Stimulated activated CD4-positive, alpha-beta T cell treated with anti-CD3 and anti-CD28 coated beads, Interleukin-12 subunit alpha, Interleukin-12 subunit beta, amount 100 ng/mL, for 48 hours (primary cell): ENCODE measurements around the gene EMSY.
"Not testable (repeated sequence)": the region's sequence is repeated elsewhere in the genome, so short reads cannot be mapped to it uniquely, and the experiment has no call there.

Source experiments
- DNase-seq, 3 donors: peaks; one replicate each; pipeline ENCODE4 v3.0.0-alpha.2; 2020; ENCODE audit warnings: low read depth in 2 of 3, low spot score in 1 of 3

Gene EMSY

DNA sequence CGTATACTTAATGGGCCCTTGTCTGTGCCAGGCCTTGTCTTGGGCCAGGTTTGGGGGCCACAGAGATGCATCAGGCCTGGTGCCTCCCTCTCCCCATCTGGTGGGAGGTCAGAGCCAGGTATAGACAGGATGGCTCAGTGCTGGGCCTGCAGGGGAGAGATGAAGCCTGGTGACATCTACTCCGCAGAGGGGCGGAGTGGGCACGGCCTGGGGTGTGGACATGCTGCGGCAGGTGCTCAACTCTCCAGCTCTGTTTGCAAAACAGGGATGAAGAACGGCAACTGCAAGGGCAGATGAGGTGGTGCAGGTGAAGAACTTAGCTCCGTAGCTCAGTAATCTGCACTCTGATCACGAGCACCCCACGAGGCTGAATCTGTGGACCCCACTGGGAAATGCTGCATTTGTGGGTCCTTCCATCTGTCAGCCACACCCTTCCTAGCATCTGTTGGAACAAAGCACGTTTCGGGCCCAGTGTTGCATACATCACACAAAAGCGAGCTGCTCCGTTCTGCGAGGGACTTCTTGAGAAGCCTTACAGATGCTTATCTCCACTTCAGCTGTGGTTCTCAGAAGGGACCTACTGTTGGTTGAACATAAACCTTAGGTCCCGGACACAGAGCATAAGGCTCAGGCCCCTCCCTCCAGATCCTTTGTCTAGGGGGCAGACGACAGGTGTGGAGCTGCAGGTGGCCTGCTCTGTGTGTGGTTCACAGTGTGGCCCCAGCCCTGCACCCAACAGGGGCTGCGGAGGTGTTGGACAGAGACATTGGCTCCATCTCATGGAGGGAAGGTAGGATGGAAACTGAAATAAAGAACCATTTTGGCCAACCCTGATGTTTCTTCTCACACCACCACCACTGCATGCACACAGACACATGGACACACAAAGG, 147.5 kb downstream of the EMSY start:
- DNase-seq = no peak

- no peak for DNase-seq
Measured at GRCh38 chr11:76592961-76593360, 148.1 kb downstream of the EMSY start.

GRCh38 chr11:76595091-76595490, 150.3 kb downstream of the EMSY start:
- DNase-seq = not testable (repeated sequence)

- DNase-seq = no peak
Measured at GRCh38 chr11:76596652-76597051, 151.8 kb downstream of the EMSY start.

DNA sequence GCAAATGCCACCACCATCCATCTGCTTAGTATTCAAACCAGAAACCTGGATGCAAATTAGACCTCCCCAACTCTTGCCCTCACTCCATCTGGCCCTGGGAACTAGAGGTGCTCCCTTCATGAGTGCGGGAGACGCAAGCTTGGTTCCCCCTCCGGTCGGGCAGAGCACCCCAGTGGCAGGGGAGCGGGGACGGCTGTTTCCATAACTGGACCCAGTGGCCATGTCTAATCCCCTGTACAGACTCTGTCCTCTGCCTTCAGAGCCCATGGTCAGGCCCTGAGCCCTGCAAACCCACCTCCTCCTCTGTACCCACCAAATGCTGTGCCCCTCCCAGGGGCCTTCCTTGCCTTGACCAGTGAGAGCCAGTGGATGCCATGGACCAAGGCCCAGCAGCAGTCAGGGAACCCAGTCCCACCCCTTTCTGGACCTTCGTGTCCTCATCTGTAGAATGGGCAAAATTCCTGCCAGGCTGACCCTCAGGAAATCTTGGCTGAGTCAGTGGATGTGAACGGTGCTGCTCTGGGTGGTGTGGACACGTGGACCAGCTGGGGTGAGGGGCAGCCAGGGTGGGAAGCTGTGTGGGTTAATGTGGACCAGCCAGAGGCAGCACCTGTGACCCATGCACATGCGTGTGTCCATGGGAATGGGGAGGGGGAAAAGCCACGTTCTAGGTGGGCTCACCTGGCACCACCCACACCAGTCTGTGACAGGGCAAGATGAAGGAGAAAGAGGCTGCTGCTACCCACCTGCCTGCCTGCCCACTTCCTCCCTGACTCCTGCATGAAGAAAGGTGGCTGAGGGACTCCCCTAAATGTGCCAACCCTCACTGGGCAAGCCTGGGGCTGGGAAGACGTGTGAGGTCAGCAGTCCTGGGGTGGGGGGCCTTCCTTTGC, 153.0 kb downstream of the EMSY start:
- DNase-seq = no peak

DNA sequence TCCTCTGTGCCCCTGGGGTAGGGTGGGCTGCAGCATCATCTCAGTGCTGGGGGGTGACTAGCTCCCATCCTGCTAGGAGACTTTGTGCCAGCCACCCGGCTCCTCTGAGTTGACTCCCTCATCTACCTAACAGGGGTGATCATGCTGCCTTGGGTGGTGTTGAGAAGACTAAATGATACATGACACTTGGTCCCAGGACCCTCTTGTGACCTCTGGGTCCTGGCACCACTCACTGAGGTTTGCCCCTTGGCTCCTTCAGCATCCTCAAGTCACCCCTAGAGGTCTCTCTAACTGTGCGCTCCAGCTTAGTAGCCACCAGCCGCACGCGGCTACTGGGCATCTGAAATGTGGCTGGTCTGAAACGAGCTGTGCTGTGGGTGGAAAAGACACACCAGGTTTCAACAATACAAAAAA, 153.6 kb downstream of the EMSY start:
- DNase-seq = no peak

DNA sequence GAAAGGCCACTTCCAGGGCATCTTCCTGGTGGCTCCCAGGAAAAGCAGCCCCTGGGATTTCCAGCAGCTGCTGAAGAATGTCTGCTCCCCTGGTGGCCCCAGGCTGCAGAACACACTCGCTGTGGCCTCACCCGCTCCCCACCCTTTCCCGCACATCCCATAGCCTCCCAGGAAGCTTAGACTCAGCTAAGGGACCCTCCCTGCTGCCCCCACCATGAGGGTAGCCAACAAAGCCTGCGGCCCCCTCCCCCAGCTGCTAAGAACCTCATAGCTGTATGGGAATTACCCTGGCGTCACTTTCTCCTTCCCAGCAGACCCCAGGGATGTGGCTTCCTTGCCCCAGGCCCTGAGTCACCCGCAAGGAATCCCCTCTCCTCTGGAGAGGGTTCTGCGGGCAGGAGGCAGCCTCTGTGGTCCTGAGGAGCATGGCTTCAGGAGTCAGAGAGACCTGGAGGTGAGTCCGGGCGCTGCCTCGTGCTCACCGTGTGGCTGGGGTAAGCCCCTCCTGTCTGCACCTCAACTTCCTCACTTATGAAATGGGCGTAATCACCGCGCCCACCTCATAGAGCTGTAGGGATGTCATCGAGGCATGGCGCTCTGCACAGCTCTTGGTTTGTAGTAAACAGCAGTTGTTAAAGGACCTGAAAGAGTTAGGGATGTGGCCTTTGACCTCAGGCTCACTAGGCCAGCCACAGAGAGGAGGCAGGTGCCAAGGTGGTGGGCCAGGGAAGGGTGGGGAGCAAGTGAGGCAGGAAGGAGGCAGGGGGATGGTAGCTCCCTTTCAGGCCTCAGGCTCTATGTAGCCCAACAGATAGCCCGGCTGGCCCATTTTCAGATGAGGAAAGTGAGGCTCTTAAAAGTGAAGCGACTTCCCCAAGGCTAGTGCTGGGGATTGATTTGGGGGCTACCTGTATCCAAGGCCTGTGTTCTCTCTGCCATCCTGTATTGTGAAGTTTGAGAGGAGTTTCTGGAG, 154.5 kb downstream of the EMSY start:
- no peak for DNase-seq

- no peak for DNase-seq
Measured at GRCh38 chr11:76600124-76600655, 155.4 kb downstream of the EMSY start.

- no peak for DNase-seq
Measured at GRCh38 chr11:76601272-76601671, 156.5 kb downstream of the EMSY start.

DNA sequence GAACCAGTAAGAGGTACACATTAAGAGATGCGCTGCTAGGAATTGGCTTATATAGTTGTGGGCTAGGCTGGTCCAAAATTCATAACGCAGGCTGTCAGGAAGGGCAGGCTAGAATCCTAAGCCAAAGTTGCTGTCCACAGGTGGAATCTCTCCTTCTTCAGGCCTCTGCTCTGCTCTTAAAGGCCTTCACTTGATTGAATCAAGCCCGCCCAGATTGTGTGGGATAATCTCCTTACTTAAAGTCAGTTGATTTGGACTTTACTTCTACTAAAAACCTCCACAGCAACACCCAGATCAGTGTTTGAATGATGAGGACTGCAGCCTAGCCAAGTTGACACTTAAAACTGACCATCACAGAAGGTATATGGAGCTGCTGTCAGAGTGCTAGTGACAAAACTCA, 156.9 kb downstream of the EMSY start:
- DNase-seq = no peak

- no peak for DNase-seq
Measured at GRCh38 chr11:76602431-76602861, 157.6 kb downstream of the EMSY start.
